HepG2 (cell line): Measurements from ENCODE around the gene R3HCC1L. TPM values are rescaled to one million over a fixed set of nuclear protein-coding genes. Genes with fewer than 3 reads are reported as not detected.

Experiments used
- ATAC-seq: fragments of 200-7000 bp; cut with Tn5 transposase; 3 replicates; pipeline ENCODE4 v1.9.1; 2020; ENCODE audit warnings: mild to moderate bottlenecking, moderate library complexity
- BruUV-seq: library from RNA; stranded (reverse); fragments of 400-500 nt; replicated peaks from 2 replicates; lab custom pipeline; 2021; lab: Mats Ljungman, UMichigan
- CTCF ChIA-PET: fragments of 300-600 bp; formaldehyde crosslinking; extraction: SDS; loops from one replicate; lab custom pipeline; 2021; ENCODE audit warnings: low total read pairs, inconsistent platforms, low intra/inter-chr PET ratio; lab: Yijun Ruan, JAX
- POLR2A ChIA-PET: fragments of 350-600 bp; sonication (Branson Sonifier 250); formaldehyde crosslinking; loops from one replicate; lab custom pipeline; 2020; ENCODE audit warnings: antibody characterized with exemption, inconsistent platforms; lab: Yijun Ruan, JAX
- DNase-seq: peaks from one replicate; pipeline ENCODE4 v3.0.0-alpha.2; 2015; ENCODE audit warnings: low spot score
- FAIRE-seq: peaks from 3 replicates; lab custom pipeline; 2011; peaks lifted over from hg19 to GRCh38; lab: Jason Lieb, UNC
- H2AFZ ChIP-seq: one replicate; pipeline ENCODE4 v1.6.1; 2011; ENCODE audit warnings: low read length, inconsistent platforms
- H3K27ac ChIP-seq: fragments of 300-600 bp; 3 replicates; pipeline ENCODE4 v1.8.0; 2011; ENCODE audit warnings: mixed run types, mild to moderate bottlenecking, mixed read lengths, low read length, inconsistent platforms; ENCODE audit not compliant: insufficient read depth; ENCODE audit errors: extremely low read length
- H3K27me3 ChIP-seq, 2 experiments: fragments of 200-600 bp in 1 of 2; 2 replicates in 1 of 2; 3 replicates in 1 of 2; pipeline versions ENCODE4 v1.6.0 to v1.8.0; 2011; ENCODE audit warnings: low read length in 2 of 2, mild to moderate bottlenecking in 2 of 2, moderate library complexity in 2 of 2, inconsistent platforms in 1 of 2; ENCODE audit not compliant: insufficient read depth in 2 of 2, control insufficient read depth in 1 of 2
- H3K36me3 ChIP-seq, 2 experiments: fragments of 200-600 bp in 1 of 2; replicated peaks in 1 of 2; 2 replicates in 1 of 2; 3 replicates in 1 of 2; pipeline versions ENCODE4 v1.5.1 to v1.8.0; 2011; ENCODE audit warnings: low read length in 2 of 2, inconsistent platforms in 1 of 2; ENCODE audit not compliant: insufficient read depth in 2 of 2, control insufficient read depth in 1 of 2
- H3K4me1 ChIP-seq: 2 replicates; pipeline ENCODE4 v1.5.1; 2012; ENCODE audit warnings: low read length, inconsistent platforms; ENCODE audit not compliant: insufficient read depth
- H3K4me2 ChIP-seq: 2 replicates; pipeline ENCODE4 v1.6.0; 2011; ENCODE audit warnings: low read depth, low read length, inconsistent platforms
- H3K4me3 ChIP-seq, 3 experiments: fragments of 200-600 bp in 1 of 3; sonication (generic), shearing (Covaris generic) in 1 of 3; replicated peaks in 1 of 3; 2 replicates each; pipeline ENCODE4 v1.5.1; 2011 to 2016; ENCODE audit warnings: low read length in 3 of 3, inconsistent platforms in 2 of 3, low read depth in 2 of 3, mild to moderate bottlenecking in 2 of 3, control low read depth in 1 of 3, mixed read lengths in 1 of 3; ENCODE audit not compliant: insufficient read depth in 1 of 3
- H3K79me2 ChIP-seq: one replicate; pipeline ENCODE4 v1.6.1; 2011; ENCODE audit warnings: low read length, inconsistent platforms; ENCODE audit not compliant: insufficient read depth
- H3K9ac ChIP-seq: 2 replicates; pipeline ENCODE4 v1.6.0; 2011; ENCODE audit warnings: mild to moderate bottlenecking, low read depth, low read length, inconsistent platforms; ENCODE audit not compliant: insufficient read depth
- H3K9me3 ChIP-seq: 2 replicates; pipeline ENCODE4 v1.5.1; 2012; ENCODE audit warnings: mild to moderate bottlenecking, low read length
- H4K20me1 ChIP-seq: 2 replicates; pipeline ENCODE4 v1.6.0; 2011; ENCODE audit warnings: inconsistent platforms, mild to moderate bottlenecking, low read length, moderate library complexity; ENCODE audit not compliant: insufficient read depth
- ATF1 ChIP-seq: IDR thresholded peaks from 2 replicates; pipeline ENCODE4 v1.6.1; 2016; ENCODE audit warnings: mild to moderate bottlenecking, control low read depth
- ATF7-NPFF ChIP-seq: sonication (generic); formaldehyde crosslinking; IDR thresholded peaks from 2 replicates; pipeline ENCODE4 v1.8.1; 2023; ENCODE audit warnings: mild to moderate bottlenecking, low read depth, missing genetic modification reagents, moderate library complexity
- HCFC1 ChIP-seq: fragments of 150-350 bp; IDR thresholded peaks from 2 replicates; pipeline ENCODE4 v1.6.1; 2014; ENCODE audit warnings: low read depth, low read length
- HNF4G ChIP-seq, 2 experiments: sonication (generic) in 1 of 2; formaldehyde crosslinking in 1 of 2; IDR thresholded peaks; 2 replicates each; pipeline versions ENCODE4 v1.4.0 to v1.6.1; 2011 to 2020; ENCODE audit warnings: borderline replicate concordance in 2 of 2, low read depth in 2 of 2, mild to moderate bottlenecking in 2 of 2, low read length in 1 of 2, missing genetic modification reagents in 1 of 2, moderate library complexity in 1 of 2
- KAT7 ChIP-seq: IDR thresholded peaks from 2 replicates; pipeline ENCODE4 v1.6.1; 2018; ENCODE audit warnings: borderline replicate concordance, missing compliant biosample characterization
- RERE ChIP-seq: IDR thresholded peaks from 2 replicates; pipeline ENCODE4 v1.6.1; 2016; ENCODE audit warnings: low read depth, missing genetic modification reagents, missing compliant biosample characterization
- SMAD1 ChIP-seq: sonication (generic); formaldehyde crosslinking; IDR thresholded peaks from 2 replicates; pipeline ENCODE4 v1.4.0; 2020; ENCODE audit warnings: missing genetic modification reagents, low read depth, mild to moderate bottlenecking, borderline replicate concordance
- TCF7L2 ChIP-seq: IDR thresholded peaks from 2 replicates; pipeline ENCODE4 v1.6.1; 2011; ENCODE audit warnings: mild to moderate bottlenecking, low read depth, low read length, moderate library complexity
- TEAD3 ChIP-seq: optimal IDR thresholded peaks from 2 replicates; pipeline ENCODE3; 2016; ENCODE audit warnings: borderline replicate concordance
- TGIF2 ChIP-seq: IDR thresholded peaks from 2 replicates; pipeline ENCODE4 v1.6.1; 2016; ENCODE audit warnings: control low read depth, missing compliant biosample characterization
- THAP11 ChIP-seq: IDR thresholded peaks from 2 replicates; pipeline ENCODE4 v1.6.1; 2016; ENCODE audit warnings: missing biosample characterization, missing genetic modification reagents
- ZBTB7B ChIP-seq: sonication (generic); formaldehyde crosslinking; IDR thresholded peaks from 2 replicates; pipeline ENCODE4 v1.4.0; 2020; ENCODE audit warnings: missing genetic modification reagents
- ZNF12 ChIP-seq: sonication (generic); formaldehyde crosslinking; IDR thresholded peaks from 2 replicates; pipeline ENCODE4 v1.5.0; 2020; ENCODE audit warnings: missing genetic modification reagents
- ZNF367 ChIP-seq: sonication (generic); formaldehyde crosslinking; IDR thresholded peaks from 2 replicates; pipeline ENCODE4 v1.4.0; 2020; ENCODE audit warnings: missing genetic modification reagents, borderline replicate concordance
- ZNF383 ChIP-seq: sonication (generic); formaldehyde crosslinking; IDR thresholded peaks from 2 replicates; pipeline ENCODE4 v1.4.0; 2020; ENCODE audit warnings: missing genetic modification reagents, mild to moderate bottlenecking, borderline replicate concordance
- ZNF44 ChIP-seq: sonication (generic); formaldehyde crosslinking; IDR thresholded peaks from 2 replicates; pipeline ENCODE4 v1.5.1; 2020; ENCODE audit warnings: mild to moderate bottlenecking, missing genetic modification reagents
- ZNF556 ChIP-seq: sonication (generic); formaldehyde crosslinking; IDR thresholded peaks from 2 replicates; pipeline ENCODE4 v1.4.0; 2020; ENCODE audit warnings: mild to moderate bottlenecking, missing genetic modification reagents, borderline replicate concordance
- ZSCAN20 ChIP-seq: sonication (generic); formaldehyde crosslinking; IDR thresholded peaks from 2 replicates; pipeline ENCODE4 v1.4.0; 2020; ENCODE audit warnings: missing genetic modification reagents, mild to moderate bottlenecking, borderline replicate concordance
- WGBS: methylation state at CpG from one replicate; pipeline ENCODE4 v1.1.6; 2017; ENCODE audit warnings: low lambda C conversion rate; 5-methylcytosine and 5-hydroxymethylcytosine counted together
- in situ Hi-C: cut with HindIII; loops from 2 replicates; pipeline ENCODE4 v1.10.0; 2017; ENCODE audit warnings: low pct_unique_long_range_greater_than_20kb; ENCODE audit not compliant: extremely low pct_ligation_motif_present
- intact Hi-C: fragments of 100-400 bp; cut with micrococcal nuclease; formaldehyde crosslinking; loops from one replicate; pipeline ENCODE4 v1.10.0; 2022; ENCODE audit not compliant: unreplicated experiment
- polyA plus RNA-seq, 8 experiments: library from polyadenylated mRNA; depleted of rRNA in 3 of 8; stranded (reverse) in 7 of 8; unstranded in 1 of 8; fragments of >200 nt; fragmentation: Illumina TruSeq in 4 of 8; extraction: Trizol in 4 of 8; gene quantifications; 2 replicates each; pipeline versions ENCODE4 v1.2.1 to v1.2.3, GENCODE V29; 2011 to 2016; ENCODE audit warnings: low read depth in 4 of 8, missing spikeins in 1 of 8, mixed read lengths in 1 of 8; ENCODE audit not compliant: insufficient read depth in 1 of 8
- total RNA-seq, 5 experiments: library from RNA; depleted of rRNA; stranded (reverse); fragments of >200 nt; fragmentation: Illumina TruSeq; extraction: Trizol; gene quantifications; 2 replicates each; pipeline ENCODE4 v1.2.3, GENCODE V29; 2016; ENCODE audit warnings: low read depth in 1 of 5

R3HCC1L gene
- total and polyA plus RNA-seq, 2 of the 13 experiments (the other 11 are each of a cell fraction or from before 2014, with no cell fraction given), result 6.5 to 12.2 TPM

DNA sequence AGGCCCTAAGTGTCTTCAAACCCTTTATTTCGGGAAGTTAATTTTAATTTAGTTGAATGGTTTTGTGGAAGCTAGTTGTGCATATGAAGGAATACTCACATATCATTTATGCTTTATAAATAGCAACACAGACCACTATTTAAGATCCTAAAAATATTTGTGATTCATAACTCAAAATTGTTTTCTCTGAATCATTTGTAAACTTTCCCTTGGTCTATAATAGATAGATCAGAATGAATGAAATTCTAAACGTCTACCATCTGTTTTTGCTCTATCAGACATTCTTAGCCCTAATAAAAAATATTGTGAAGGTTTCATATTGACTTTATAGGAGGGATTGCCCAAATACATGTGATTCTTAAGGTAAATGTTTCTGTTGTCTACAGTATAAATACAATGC is 90.1 kb downstream of the R3HCC1L start (continued):
- no peak for TF ChIP-seq HNF4G (IDR thresholded peaks at IDR 0.05; ENCODE audit: borderline replicate concordance, low read depth, low read length)
- TF ChIP-seq HNF4G (CRISPR knock-in tag; IDR thresholded peaks at IDR 0.05; ENCODE audit: borderline replicate concordance, low read depth), result no peak
- no peak for TF ChIP-seq ZNF367
- TF ChIP-seq TGIF2 (CRISPR knock-in tag), result no peak
- TF ChIP-seq TCF7L2, result no peak
- no peak for TF ChIP-seq ZNF44 (CRISPR knock-in tag)
- TF ChIP-seq KAT7, result no peak
- no peak for TF ChIP-seq RERE
- no peak for TF ChIP-seq ZBTB7B (CRISPR knock-in tag)
- TF ChIP-seq ATF1, result no peak

GRCh38 chr10:98224996-98225395 is 90.5 kb downstream of the R3HCC1L start:
- ChIA-PET POLR2A (no interaction called here), CTCF (no interaction called here)
- DNase-seq (no peak), FAIRE-seq (no peak), ATAC-seq (no peak)
- Histone ChIP-seq H3K27ac (no peak overlapping the region), H3K4me1 (no peaks in the 10 kb centered on the region), H3K27me3 (no peaks in the 10 kb centered on the region), H2AFZ (no peak overlapping the region), H3K4me2 (no peak overlapping the region), H4K20me1 (peaks cover 6% of the 10 kb centered on the region; the same call in 1 of the 2 replicates), H3K36me3 (no peaks in the 10 kb centered on the region), H3K79me2 (no peaks in the 10 kb centered on the region), H3K9ac (no peak overlapping the region), H3K4me3 (no peak overlapping the region), H3K9me3 (peaks cover under 1% of the 10 kb centered on the region; the same call in 1 of the 2 replicates)
- 88% methylated on average over 1 of the region's 1 CpG for WGBS
- intact Hi-C loops (no loop called here), in situ Hi-C loops (no loop called here)
- no TSS peak for BruUV-seq
- TF ChIP-seq ZNF12 (CRISPR knock-in tag), result no peak
- TF ChIP-seq ZNF383 (CRISPR knock-in tag), result no peak
- no peak for TF ChIP-seq ATF7-NPFF (CRISPR knock-in tag)
- no peak for TF ChIP-seq HCFC1
- TF ChIP-seq ZSCAN20 (CRISPR knock-in tag), result no peak
- TF ChIP-seq SMAD1, result no peak
- TF ChIP-seq TEAD3, result no peak
- no peak for TF ChIP-seq THAP11 (CRISPR knock-in tag)
- no peak for TF ChIP-seq ZNF556
